ENCODE measurements around the gene SBF1.
A peak's percentile ranks its signal among the peaks of the same experiment; 100 is the strongest.

The SBF1 gene

DNA sequence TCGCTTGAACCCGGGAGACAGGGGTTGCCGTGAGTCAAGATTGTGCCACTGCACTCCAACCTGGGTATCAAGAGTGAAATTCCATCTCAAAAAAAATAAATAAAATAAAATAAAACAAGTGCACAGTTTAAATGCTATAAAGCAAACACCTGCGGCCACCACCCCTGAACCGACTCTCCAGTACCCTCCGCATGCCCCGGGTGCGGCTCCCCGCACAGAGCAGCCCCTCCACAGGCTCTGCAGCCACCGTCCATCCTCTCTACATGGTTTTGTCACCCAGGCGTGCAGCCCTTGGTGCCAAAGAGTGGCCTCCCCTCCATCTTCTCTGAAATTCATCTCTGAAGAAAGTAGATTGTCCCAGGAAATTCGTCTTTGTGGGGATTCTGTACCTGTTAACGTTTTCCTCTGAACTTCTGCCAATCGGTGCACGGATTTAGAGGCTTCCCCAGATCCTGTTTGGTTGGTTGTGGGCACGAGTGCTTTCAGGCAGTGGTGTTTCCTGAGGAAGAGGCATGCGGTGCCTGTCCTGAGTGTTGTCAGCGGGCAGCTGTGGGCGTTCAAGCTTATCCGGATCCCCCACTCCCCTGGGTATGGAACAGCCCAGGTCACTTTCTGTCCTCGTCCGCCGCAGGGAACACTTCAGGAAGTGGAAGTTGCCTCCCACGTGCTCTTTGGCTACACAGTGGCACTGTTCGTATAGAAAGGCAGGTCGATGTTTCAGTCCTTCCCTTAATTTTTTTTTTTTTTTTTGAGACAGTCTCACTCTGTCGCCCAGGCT lies 15.9 kb upstream of the SBF1 start:
- no peak overlapping the region for H3K4me3 ChIP-seq
- TF ChIP-seq POLR2AphosphoS5 (IDR thresholded peaks at IDR 0.05; ENCODE audit: borderline replicate concordance, low read depth, low read length) (no peak), EZH2 (IDR thresholded peaks at IDR 0.05) (no peak), FOXP2 (optimal IDR thresholded peaks at IDR 0.05; ENCODE audit: control extremely low read depth, extremely low read length, insufficient read depth) (no peak)
- no peaks in the 10 kb centered on the region for H3K36me3 ChIP-seq (ENCODE audit: insufficient read depth, low read length)
- DNase-seq (ENCODE audit: low read depth, low spot score): no peak
- H3K9ac ChIP-seq (ENCODE audit: insufficient read length): no peak overlapping the region
- no peaks in the 10 kb centered on the region for H3K9me3 ChIP-seq (ENCODE audit: low read depth, low read length)
- no peak overlapping the region for H3K27ac ChIP-seq

GRCh38 chr22:50489363-50490243 lies 14.8 kb upstream of the SBF1 start:
- Histone ChIP-seq H3K9me3 (ENCODE audit: low read depth, low read length) (no peaks in the 10 kb centered on the region), H3K4me3 (no peak overlapping the region), H3K36me3 (ENCODE audit: insufficient read depth, low read length) (no peaks in the 10 kb centered on the region), H3K9ac (ENCODE audit: insufficient read length) (no peak overlapping the region), H3K27ac (no peak overlapping the region)
- DNase-seq (ENCODE audit: low read depth, low spot score): no peak
- TF ChIP-seq FOXP2 (optimal IDR thresholded peaks at IDR 0.05; ENCODE audit: control extremely low read depth, extremely low read length, insufficient read depth): no peak
- TF ChIP-seq POLR2AphosphoS5 (IDR thresholded peaks at IDR 0.05; ENCODE audit: borderline replicate concordance, low read depth, low read length): no peak

- no peak for DNase-seq (ENCODE audit: low read depth, low spot score)
- Histone ChIP-seq H3K9me3 (ENCODE audit: low read depth, low read length) (no peaks in the 10 kb centered on the region), H3K4me3 (no peak overlapping the region), H3K36me3 (ENCODE audit: insufficient read depth, low read length) (no peaks in the 10 kb centered on the region), H3K27ac (no peak overlapping the region), H3K9ac (ENCODE audit: insufficient read length) (no peak overlapping the region)
- TF ChIP-seq EZH2 (IDR thresholded peaks at IDR 0.05): no peak
- TF ChIP-seq FOXP2 (optimal IDR thresholded peaks at IDR 0.05; ENCODE audit: control extremely low read depth, extremely low read length, insufficient read depth): no peak
- no peak for TF ChIP-seq POLR2AphosphoS5 (IDR thresholded peaks at IDR 0.05; ENCODE audit: borderline replicate concordance, low read depth, low read length)
These were observed 14.1 kb upstream of the SBF1 start for GRCh38 chr22:50488886-50489285.

- Histone ChIP-seq H3K9ac (ENCODE audit: insufficient read length) (no peak overlapping the region), H3K27ac (no peak overlapping the region), H3K9me3 (ENCODE audit: low read depth, low read length) (no peaks in the 10 kb centered on the region), H3K36me3 (ENCODE audit: insufficient read depth, low read length) (no peaks in the 10 kb centered on the region; the same call in 1 of the 2 replicates), H3K4me3 (no peak overlapping the region)
- no peak for DNase-seq (ENCODE audit: low read depth, low spot score)
- no peak for TF ChIP-seq POLR2AphosphoS5 (IDR thresholded peaks at IDR 0.05; ENCODE audit: borderline replicate concordance, low read depth, low read length)
- no peak for TF ChIP-seq FOXP2 (optimal IDR thresholded peaks at IDR 0.05; ENCODE audit: control extremely low read depth, extremely low read length, insufficient read depth)
- TF ChIP-seq EZH2 (IDR thresholded peaks at IDR 0.05): no peak
These were observed 13.3 kb upstream of the SBF1 start for GRCh38 chr22:50488006-50488677.

GRCh38 chr22:50487290-50488005 lies 12.6 kb upstream of the SBF1 start:
- no peak overlapping the region for H3K9ac ChIP-seq (ENCODE audit: insufficient read length)
- no peak overlapping the region for H3K27ac ChIP-seq
- H3K9me3 ChIP-seq (ENCODE audit: low read depth, low read length): no peaks in the 10 kb centered on the region
- DNase-seq (ENCODE audit: low read depth, low spot score): no peak
- H3K36me3 ChIP-seq (ENCODE audit: insufficient read depth, low read length): no peaks in the 10 kb centered on the region; the same call in 1 of the 2 replicates
- TF ChIP-seq FOXP2 (optimal IDR thresholded peaks at IDR 0.05; ENCODE audit: control extremely low read depth, extremely low read length, insufficient read depth) (no peak), EZH2 (IDR thresholded peaks at IDR 0.05) (no peak), POLR2AphosphoS5 (IDR thresholded peaks at IDR 0.05; ENCODE audit: borderline replicate concordance, low read depth, low read length) (no peak)
- no peak overlapping the region for H3K4me3 ChIP-seq

- peak within 1 kb of the TSS; percentile 14; the same call in 1 of the 2 replicates for H3K4me3 ChIP-seq
- TF ChIP-seq POLR2AphosphoS5 (IDR thresholded peaks at IDR 0.05; ENCODE audit: borderline replicate concordance, low read depth, low read length): no peak
- TF ChIP-seq EZH2 (IDR thresholded peaks at IDR 0.05): no peak
- TF ChIP-seq FOXP2 (optimal IDR thresholded peaks at IDR 0.05; ENCODE audit: control extremely low read depth, extremely low read length, insufficient read depth): no peak
These were observed 11.9 kb upstream of the SBF1 start, which contains the start of gene MIOX for GRCh38 chr22:50486561-50487289. Gene MIOX (plus strand): TSS chr22:50486859. CDS start chr22:50486898, 39 bp downstream.

More at GRCh38 chr22:50486561-50487289, 11.9 kb upstream of the SBF1 start, which contains the start of gene MIOX:
- no peak within 1 kb of the TSS for H3K27ac ChIP-seq
- H3K36me3 ChIP-seq (ENCODE audit: insufficient read depth, low read length): no peaks in the 10 kb centered on the region; the same call in 1 of the 2 replicates
- no peaks in the 10 kb centered on the region for H3K9me3 ChIP-seq (ENCODE audit: low read depth, low read length)
- no peak within 1 kb of the TSS for H3K9ac ChIP-seq (ENCODE audit: insufficient read length)
- no peak for DNase-seq (ENCODE audit: low read depth, low spot score)

Data from SK-N-MC (cell line).